Common myeloid progenitor, CD34-positive (primary cell): ENCODE measurements around the gene TNFRSF19.

Experiments used
- CTCF ChIA-PET: fragments of 350-600 bp; sonication (Branson Sonifier 250); formaldehyde crosslinking; loops from one replicate; lab custom pipeline; 2021; ENCODE audit warnings: antibody characterized with exemption; lab: Charles Lee
- POLR2A ChIA-PET: fragments of 350-600 bp; sonication (Branson Sonifier 250); formaldehyde crosslinking; loops from one replicate; lab custom pipeline; 2021; ENCODE audit warnings: antibody characterized with exemption; lab: Charles Lee
- DNase-seq, 3 donors: peaks; one replicate each; pipeline versions ENCODE4 v3.0.0 to v3.0.0-alpha.2; 2013
- H3K27ac ChIP-seq, 2 experiments: 1 replicate in 1 of 2; 2 replicates in 1 of 2; pipeline ENCODE4 v1.7.0; 2013; ENCODE audit warnings: inconsistent platforms in 2 of 2, low read length in 2 of 2, mild to moderate bottlenecking in 2 of 2, low read depth in 1 of 2, moderate library complexity in 1 of 2; ENCODE audit not compliant: severe bottlenecking in 2 of 2, insufficient read depth in 1 of 2, poor library complexity in 1 of 2
- H3K27me3 ChIP-seq, 5 experiments: replicated peaks in 2 of 5; 1 replicate in 3 of 5; 2 replicates in 2 of 5; pipeline versions ENCODE4 v1.6.1 to v1.7.0; 2013; ENCODE audit warnings: low read length in 4 of 5, mild to moderate bottlenecking in 2 of 5, moderate library complexity in 2 of 5, inconsistent platforms in 1 of 5; ENCODE audit not compliant: insufficient read depth in 5 of 5, control insufficient read depth in 4 of 5
- H3K36me3 ChIP-seq, 4 experiments: 1 replicate in 2 of 4; 2 replicates in 2 of 4; pipeline versions ENCODE4 v1.6.1 to v1.7.0; 2013; ENCODE audit warnings: low read length in 3 of 4, control low read depth in 1 of 4, mild to moderate bottlenecking in 1 of 4; ENCODE audit not compliant: control insufficient read depth in 4 of 4, insufficient read depth in 4 of 4
- H3K4me1 ChIP-seq, 4 experiments: 1 replicate in 3 of 4; 2 replicates in 1 of 4; pipeline versions ENCODE4 v1.6.1 to v1.7.1; 2013; ENCODE audit warnings: low read length in 3 of 4, mild to moderate bottlenecking in 3 of 4, control low read depth in 1 of 4, inconsistent platforms in 1 of 4, moderate library complexity in 1 of 4; ENCODE audit not compliant: control insufficient read depth in 4 of 4, insufficient read depth in 4 of 4; ENCODE audit errors: control extremely low read depth in 1 of 4
- H3K4me3 ChIP-seq, 7 experiments: 1 replicate in 4 of 7; 2 replicates in 3 of 7; pipeline versions ENCODE4 v1.5.1 to v1.7.0; 2013; ENCODE audit warnings: mild to moderate bottlenecking in 7 of 7, low read length in 6 of 7, moderate library complexity in 6 of 7, inconsistent platforms in 2 of 7, low read depth in 2 of 7, control low read depth in 1 of 7; ENCODE audit not compliant: insufficient read depth in 4 of 7, control insufficient read depth in 1 of 7; ENCODE audit errors: extremely low read depth in 1 of 7
- H3K9me3 ChIP-seq, 5 experiments: 1 replicate in 4 of 5; 2 replicates in 1 of 5; pipeline versions ENCODE4 v1.6.1 to v1.7.1; 2013; ENCODE audit warnings: low read length in 4 of 5, mild to moderate bottlenecking in 2 of 5, inconsistent platforms in 1 of 5, low read depth in 1 of 5, moderate library complexity in 1 of 5; ENCODE audit not compliant: control insufficient read depth in 4 of 5, insufficient read depth in 2 of 5; ENCODE audit errors: control extremely low read depth in 1 of 5
- WGBS: methylation state at CpG from one replicate; pipeline ENCODE4 v1.1.5; 2013; ENCODE audit not compliant: insufficient coverage; 5-methylcytosine and 5-hydroxymethylcytosine counted together

TNFRSF19 gene

DNA sequence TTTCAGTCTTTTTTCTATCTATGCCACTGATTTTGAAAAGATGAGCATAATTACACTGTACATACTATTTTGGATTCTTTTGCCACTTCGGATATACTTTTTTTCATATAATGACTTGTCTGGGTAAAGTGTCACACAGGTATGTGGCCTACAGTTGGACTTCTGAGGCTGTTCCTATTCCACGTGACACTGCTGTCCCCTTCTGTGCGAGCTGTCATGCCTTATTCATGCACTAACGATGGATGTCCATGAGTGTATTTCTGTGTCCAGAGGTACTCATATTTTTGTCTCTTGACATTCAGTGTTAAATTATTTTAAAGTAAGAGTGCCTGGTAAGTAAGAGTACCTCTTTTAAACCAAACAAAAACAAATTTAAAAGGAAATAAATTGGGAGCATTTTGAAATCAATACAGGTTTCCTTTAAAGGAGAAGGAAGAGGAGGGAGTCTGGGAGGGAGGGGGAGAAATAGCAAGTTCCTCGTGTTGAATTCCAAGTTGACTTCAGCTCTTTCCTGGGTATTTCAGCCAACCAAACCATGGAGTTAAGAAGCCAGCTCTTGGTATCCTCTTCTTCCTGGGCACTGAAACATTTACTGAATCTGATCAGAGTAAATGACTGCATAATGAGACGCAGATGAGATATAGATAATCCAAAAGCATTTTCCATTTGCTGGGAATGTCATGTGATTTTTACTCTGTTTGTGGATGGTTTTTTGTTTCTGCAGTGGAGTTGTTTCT, 61.3 kb downstream of the TNFRSF19 start:
- ChIA-PET POLR2A (no interaction called here), CTCF (interaction anchor here (1.3 kb wide), 1 partner anchor 13 kb away, joined by 3 read pairs; no protein-coding TSS in a partner anchor)
- Histone ChIP-seq H3K4me3 (no peak overlapping the region), H3K27me3 (no peaks in the 10 kb centered on the region), H3K9me3 (no peaks in the 10 kb centered on the region), H3K36me3 (no peaks in the 10 kb centered on the region), H3K4me1 (no peaks in the 10 kb centered on the region), H3K27ac (no peak overlapping the region)
- WGBS = 78% methylated on average over 4 of the region's 6 CpGs
- no peak for DNase-seq

DNA sequence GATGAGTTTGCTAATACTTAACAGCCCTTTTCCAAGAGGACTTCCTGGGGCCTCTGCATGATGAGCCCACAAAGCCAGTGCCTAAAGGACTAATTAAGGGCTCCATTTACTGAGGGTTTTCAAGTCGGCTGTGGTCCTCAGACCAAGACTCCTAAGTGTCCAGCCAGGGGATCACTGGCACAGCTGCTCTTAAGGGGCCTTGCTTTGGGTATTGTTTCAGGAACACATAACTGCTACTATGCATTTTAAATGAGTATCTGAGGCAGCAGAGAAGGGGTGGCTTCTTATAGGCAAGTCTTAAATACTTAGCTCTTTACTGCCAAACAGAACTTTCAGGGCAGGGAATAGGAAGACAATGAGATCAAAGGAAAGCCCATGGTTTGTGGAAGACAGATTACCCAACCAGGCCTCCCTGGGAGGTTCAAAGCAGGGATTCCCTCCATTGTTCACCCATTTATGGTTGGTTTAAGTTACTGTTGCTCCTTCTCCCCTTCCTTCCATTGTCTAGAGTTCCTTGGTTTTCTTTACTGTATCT, 61.9 kb downstream of the TNFRSF19 start:
- Histone ChIP-seq H3K27me3 (no peaks in the 10 kb centered on the region), H3K4me1 (no peaks in the 10 kb centered on the region), H3K27ac (no peak overlapping the region), H3K9me3 (no peaks in the 10 kb centered on the region), H3K4me3 (no peak overlapping the region), H3K36me3 (no peaks in the 10 kb centered on the region)
- ChIA-PET CTCF (interaction anchor here (1.3 kb wide), 1 partner anchor 14 kb away, joined by 3 read pairs; no protein-coding TSS in a partner anchor), POLR2A (no interaction called here)
- WGBS = 86% methylated on average over 1 of the region's 1 CpG
- DNase-seq = no peak

DNA sequence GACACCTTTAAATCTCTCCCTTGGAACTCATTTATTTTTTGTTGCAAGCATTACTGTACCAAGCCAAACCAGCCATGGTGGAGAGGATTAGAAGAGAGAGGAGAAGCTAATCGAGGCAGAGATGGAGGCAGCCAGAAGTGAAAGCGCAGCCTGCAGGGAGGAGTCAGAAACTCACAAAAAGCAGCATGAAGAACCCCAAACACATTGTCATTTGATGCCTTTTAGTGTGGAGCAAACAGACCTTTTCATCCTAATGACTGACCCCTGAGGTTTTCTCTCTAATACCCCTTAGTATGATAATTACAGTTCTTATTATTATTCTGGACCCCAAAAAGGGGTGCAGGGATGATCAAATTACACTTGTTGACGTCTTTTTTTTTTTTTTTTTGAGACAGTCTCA, 62.5 kb downstream of the TNFRSF19 start:
- Histone ChIP-seq H3K9me3 (no peaks in the 10 kb centered on the region), H3K36me3 (no peaks in the 10 kb centered on the region), H3K4me3 (no peak overlapping the region), H3K27ac (no peak overlapping the region), H3K4me1 (no peaks in the 10 kb centered on the region), H3K27me3 (no peaks in the 10 kb centered on the region)
- WGBS = 100% methylated on average over 1 of the region's 3 CpGs
- POLR2A ChIA-PET = no interaction called here
- CTCF ChIA-PET = no interaction called here
- DNase-seq = no peak

DNA sequence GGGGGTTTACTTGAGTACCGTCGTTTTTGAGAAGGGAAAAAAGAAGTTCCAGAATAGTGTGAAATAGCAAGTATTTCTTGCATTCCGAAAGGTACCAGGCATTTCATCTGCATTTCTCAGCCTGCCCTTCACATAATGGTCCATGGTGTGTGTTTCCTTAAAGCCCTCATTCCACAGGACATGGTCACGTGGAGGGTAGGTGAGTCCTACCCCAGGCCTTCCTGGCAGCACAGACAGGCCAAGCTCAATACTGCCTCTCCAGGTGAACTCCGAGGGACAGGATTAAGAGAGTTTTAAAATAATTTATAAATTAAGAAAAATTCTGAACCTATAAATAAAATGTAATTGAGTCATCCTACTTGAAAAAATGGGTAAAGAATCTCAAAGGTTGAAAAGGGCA, 64.7 kb downstream of the TNFRSF19 start:
- WGBS = 100% methylated on average over 1 of the region's 5 CpGs
- CTCF ChIA-PET = no interaction called here

DNA sequence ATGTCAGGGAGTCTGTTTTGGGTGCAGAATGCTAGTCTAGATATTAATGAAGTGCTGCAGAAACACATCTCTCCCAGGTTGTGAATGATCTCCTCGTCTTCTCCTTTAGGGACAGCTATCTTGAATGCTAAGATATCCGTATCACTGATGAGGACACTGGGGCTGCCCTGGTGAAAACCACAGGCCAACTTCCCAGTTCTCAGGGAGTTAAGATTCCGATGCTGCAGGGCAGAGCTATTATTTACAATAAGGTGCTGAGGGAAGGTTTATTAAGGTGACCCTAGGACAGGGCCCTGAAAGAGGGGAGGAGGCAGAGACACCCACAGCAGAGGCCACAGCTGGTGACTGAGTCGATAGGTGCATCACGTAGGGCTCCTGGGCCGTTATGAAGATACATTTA, 66.1 kb downstream of the TNFRSF19 start:
- 95% methylated on average over 5 of the region's 6 CpGs for WGBS
- Histone ChIP-seq H3K27ac (no peak overlapping the region), H3K9me3 (no peaks in the 10 kb centered on the region), H3K36me3 (no peaks in the 10 kb centered on the region), H3K4me1 (no peaks in the 10 kb centered on the region), H3K4me3 (no peak overlapping the region), H3K27me3 (no peaks in the 10 kb centered on the region)
- CTCF ChIA-PET = interaction anchor here (0.9 kb wide), 1 partner anchor 33 kb away, joined by 3 read pairs; no protein-coding TSS in a partner anchor
- POLR2A ChIA-PET = no interaction called here
- no peak for DNase-seq

More for the DNA sequence above, 64.7 kb downstream of the TNFRSF19 start:
- Histone ChIP-seq H3K9me3 (no peaks in the 10 kb centered on the region), H3K4me3 (no peak overlapping the region), H3K4me1 (no peaks in the 10 kb centered on the region), H3K27me3 (no peaks in the 10 kb centered on the region), H3K36me3 (no peaks in the 10 kb centered on the region), H3K27ac (no peak overlapping the region)
- POLR2A ChIA-PET = no interaction called here
- no peak for DNase-seq

DNA sequence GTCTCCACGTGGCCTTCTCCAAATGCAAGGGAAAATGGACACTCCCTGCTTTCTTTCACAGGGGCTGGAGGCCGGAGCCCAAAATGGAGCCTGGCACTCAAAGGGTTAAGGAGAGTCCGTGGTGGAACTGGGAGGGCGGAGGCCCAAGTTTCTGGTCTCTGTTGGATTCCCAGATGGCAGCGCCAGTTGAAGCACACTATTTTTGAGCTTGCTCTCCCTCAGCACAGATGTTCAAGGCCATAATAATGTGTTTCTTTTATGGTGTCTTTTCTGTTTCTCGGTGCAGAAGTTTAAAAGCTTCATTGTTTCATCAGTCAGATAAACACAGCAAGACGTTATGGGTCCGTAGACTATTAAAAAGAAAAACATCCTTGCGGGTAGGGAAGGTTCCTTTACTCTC, 67.6 kb downstream of the TNFRSF19 start:
- H3K27me3 ChIP-seq = no peaks in the 10 kb centered on the region
- 100% methylated on average over 6 of the region's 9 CpGs for WGBS
- no peak overlapping the region for H3K4me3 ChIP-seq
- no peak for DNase-seq
- CTCF ChIA-PET = no interaction called here
- H3K9me3 ChIP-seq = no peaks in the 10 kb centered on the region
- POLR2A ChIA-PET = no interaction called here
- H3K4me1 ChIP-seq = no peaks in the 10 kb centered on the region
- H3K27ac ChIP-seq = no peak overlapping the region
- no peaks in the 10 kb centered on the region for H3K36me3 ChIP-seq

DNA sequence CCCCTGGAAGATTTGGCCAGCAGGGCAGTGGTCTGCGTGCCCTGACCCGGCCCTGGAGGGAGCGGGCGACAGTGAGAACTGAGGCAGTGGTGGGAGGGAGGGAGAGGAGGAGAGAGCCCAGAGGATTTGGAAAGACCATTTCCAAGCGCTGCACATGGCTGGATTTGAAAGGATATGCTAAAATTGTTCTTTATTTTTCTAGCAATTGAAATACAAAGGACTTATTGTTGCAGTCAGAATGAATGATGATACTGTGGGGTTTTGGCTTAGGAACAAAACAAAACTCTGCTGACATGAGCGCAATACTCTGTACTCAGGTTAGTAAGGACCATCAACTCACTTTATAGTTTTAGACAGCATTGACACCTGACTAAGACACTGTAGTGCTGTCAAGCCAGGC, 69.5 kb downstream of the TNFRSF19 start:
- 97% methylated on average over 5 of the region's 6 CpGs for WGBS
- Histone ChIP-seq H3K4me3 (no peak overlapping the region), H3K9me3 (no peaks in the 10 kb centered on the region), H3K27ac (no peak overlapping the region), H3K36me3 (no peaks in the 10 kb centered on the region), H3K4me1 (no peaks in the 10 kb centered on the region), H3K27me3 (no peaks in the 10 kb centered on the region)
- CTCF ChIA-PET = no interaction called here
- no peak for DNase-seq
- POLR2A ChIA-PET = no interaction called here
